ENCODE measurements around the gene RANBP3. TPM values are rescaled to one million over a fixed set of nuclear protein-coding genes. Genes with fewer than 3 reads are reported as not detected.

The RANBP3 gene
- total RNA-seq, 1 donor from 2014 or later = 25.0 TPM

- peaks cover 3% of the 10 kb centered on the region for H3K27me3 ChIP-seq (ENCODE audit: control insufficient read depth, insufficient read depth, low read length)
- FAIRE-seq (no peak), DNase-seq (ENCODE audit: low read depth) (no peak)
- H3K4me3 ChIP-seq (ENCODE audit: low read depth, low read length) = no peak overlapping the region
- TF ChIP-seq CTCF (IDR thresholded peaks at IDR 0.05; ENCODE audit: insufficient read depth, low read length, severe bottlenecking) = no peak
- peaks cover 8% of the 10 kb centered on the region for H3K36me3 ChIP-seq (ENCODE audit: control insufficient read depth, insufficient read depth, low read length)
Measured at GRCh38 chr19:5896365-5897076, 81.4 kb downstream of the RANBP3 start.

- no peak for TF ChIP-seq CTCF (IDR thresholded peaks at IDR 0.05; ENCODE audit: insufficient read depth, low read length, severe bottlenecking)
- Histone ChIP-seq H3K27me3 (ENCODE audit: control insufficient read depth, insufficient read depth, low read length) (peaks cover 3% of the 10 kb centered on the region), H3K4me3 (ENCODE audit: low read depth, low read length) (no peak overlapping the region), H3K36me3 (ENCODE audit: control insufficient read depth, insufficient read depth, low read length) (peaks cover 8% of the 10 kb centered on the region)
- DNase-seq (ENCODE audit: low read depth) (no peak), FAIRE-seq (no peak)
Measured at GRCh38 chr19:5895890-5896289, 82.0 kb downstream of the RANBP3 start.

GRCh38 chr19:5895409-5895808, 82.5 kb downstream of the RANBP3 start:
- H3K4me3 ChIP-seq (ENCODE audit: low read depth, low read length) = no peak overlapping the region
- DNase-seq (ENCODE audit: low read depth) = no peak
- H3K27me3 ChIP-seq (ENCODE audit: control insufficient read depth, insufficient read depth, low read length) = peaks cover 3% of the 10 kb centered on the region
- no peak for FAIRE-seq
- H3K36me3 ChIP-seq (ENCODE audit: control insufficient read depth, insufficient read depth, low read length) = peaks cover 8% of the 10 kb centered on the region
- no peak for TF ChIP-seq CTCF (IDR thresholded peaks at IDR 0.05; ENCODE audit: insufficient read depth, low read length, severe bottlenecking)

GRCh38 chr19:5894704-5895349, 83.1 kb downstream of the RANBP3 start:
- Histone ChIP-seq H3K4me3 (ENCODE audit: low read depth, low read length) (no peak overlapping the region), H3K27me3 (ENCODE audit: control insufficient read depth, insufficient read depth, low read length) (peaks cover 3% of the 10 kb centered on the region), H3K36me3 (ENCODE audit: control insufficient read depth, insufficient read depth, low read length) (peaks cover 5% of the 10 kb centered on the region)
- FAIRE-seq (no peak), DNase-seq (ENCODE audit: low read depth) (no peak)
- no peak for TF ChIP-seq CTCF (IDR thresholded peaks at IDR 0.05; ENCODE audit: insufficient read depth, low read length, severe bottlenecking)

- Histone ChIP-seq H3K4me3 (ENCODE audit: low read depth, low read length) (no peak overlapping the region), H3K36me3 (ENCODE audit: control insufficient read depth, insufficient read depth, low read length) (peaks cover 4% of the 10 kb centered on the region), H3K27me3 (ENCODE audit: control insufficient read depth, insufficient read depth, low read length) (peaks cover 3% of the 10 kb centered on the region)
- no peak for FAIRE-seq
- no peak for TF ChIP-seq CTCF (IDR thresholded peaks at IDR 0.05; ENCODE audit: insufficient read depth, low read length, severe bottlenecking)
- DNase-seq (ENCODE audit: low read depth) = no peak
Measured at GRCh38 chr19:5893907-5894703, 83.8 kb downstream of the RANBP3 start.
